GM19467 (cell line): ENCODE measurements around the gene ZFP1.
"Not testable (repeated sequence)": the region's sequence is repeated elsewhere in the genome, so short reads cannot be mapped to it uniquely, and the experiment has no call there.

Source experiments
- ATAC-seq: cut with Tn5 transposase; IDR thresholded peaks from one replicate; pipeline ENCODE4 v1.9.1; 2021; ENCODE audit warnings: mild to moderate bottlenecking, moderate library complexity; ENCODE audit not compliant: unreplicated experiment

Gene ZFP1

GRCh38 chr16:75112734-75113491 is 35.4 kb upstream of the ZFP1 start:
- ATAC-seq, result no peak

GRCh38 chr16:75113541-75114121 is 34.7 kb upstream of the ZFP1 start:
- ATAC-seq, result no peak

- ATAC-seq, result no peak
These were observed 34.0 kb upstream of the ZFP1 start for GRCh38 chr16:75114179-75114945.

- ATAC-seq, result no peak
These were observed 33.1 kb upstream of the ZFP1 start for GRCh38 chr16:75114946-75115825.

GRCh38 chr16:75116081-75116910 is 32.0 kb upstream of the ZFP1 start, which contains the start of gene LDHD:
Gene LDHD, minus strand, starts transcription at chr16:75116780. Its CDS starts 60 bp downstream, at chr16:75116720.
- ATAC-seq, result no peak

- no peak for ATAC-seq
These were observed 31.4 kb upstream of the ZFP1 start for GRCh38 chr16:75116911-75117245.

- ATAC-seq, result no peak
These were observed 29.3 kb upstream of the ZFP1 start for GRCh38 chr16:75118943-75119539.

GRCh38 chr16:75120253-75120652 is 28.1 kb upstream of the ZFP1 start:
- ATAC-seq, result no peak

- ATAC-seq, result no peak
These were observed 26.3 kb upstream of the ZFP1 start for GRCh38 chr16:75121949-75122568.

- ATAC-seq, result no peak
These were observed 25.7 kb upstream of the ZFP1 start for GRCh38 chr16:75122609-75123008.

- ATAC-seq, result no peak
These were observed 20.5 kb upstream of the ZFP1 start for GRCh38 chr16:75127713-75128415.

- ATAC-seq, result not testable (repeated sequence)
These were observed 18.7 kb upstream of the ZFP1 start for GRCh38 chr16:75129421-75130149.

- ATAC-seq, result no peak
These were observed 18.1 kb upstream of the ZFP1 start for GRCh38 chr16:75130150-75130771.

GRCh38 chr16:75131081-75131480 is 17.2 kb upstream of the ZFP1 start:
- ATAC-seq, result no peak

- ATAC-seq, result no peak
These were observed 10.1 kb upstream of the ZFP1 start for GRCh38 chr16:75138233-75138632.

- ATAC-seq, result no peak
These were observed 9.7 kb upstream of the ZFP1 start for GRCh38 chr16:75138636-75139035.

GRCh38 chr16:75139498-75139897 is 8.8 kb upstream of the ZFP1 start:
- no peak for ATAC-seq

GRCh38 chr16:75143941-75144340 is 4.4 kb upstream of the ZFP1 start:
- ATAC-seq, result no peak
